HepG2 (cell line): ENCODE data around the gene FLAD1. TPM values are rescaled to one million over a fixed set of nuclear protein-coding genes. Genes with fewer than 3 reads are reported as not detected.

Experiments used
- GABPB1 ChIP-seq: IDR thresholded peaks from 2 replicates; pipeline ENCODE4 v1.6.1; 2016; ENCODE audit warnings: mild to moderate bottlenecking, missing genetic modification reagents, moderate library complexity, missing compliant biosample characterization
- IRF2 ChIP-seq: IDR thresholded peaks from 2 replicates; pipeline ENCODE4 v1.6.1; 2018; ENCODE audit warnings: missing genetic modification reagents, missing compliant biosample characterization
- KLF13 ChIP-seq: sonication (generic); formaldehyde crosslinking; IDR thresholded peaks from 2 replicates; pipeline ENCODE4 v1.4.0; 2020; ENCODE audit warnings: mild to moderate bottlenecking, missing genetic modification reagents
- NFRKB ChIP-seq: fragments of 450-650 bp; IDR thresholded peaks from 2 replicates; pipeline ENCODE4 v1.6.1; 2017
- REL ChIP-seq: sonication (generic); formaldehyde crosslinking; conservative IDR thresholded peaks from 2 replicates; pipeline ENCODE4 v1.8.0; 2022; ENCODE audit warnings: mild to moderate bottlenecking, missing genetic modification reagents, moderate library complexity
- ZBTB7A ChIP-seq: sonication (generic); formaldehyde crosslinking; IDR thresholded peaks from 2 replicates; pipeline ENCODE4 v1.8.0; 2022; ENCODE audit warnings: mild to moderate bottlenecking, missing genetic modification reagents
- ZNF207 ChIP-seq: fragments of 450-650 bp; IDR thresholded peaks from 2 replicates; pipeline ENCODE4 v1.6.1; 2016; ENCODE audit warnings: antibody characterized with exemption, borderline replicate concordance
- polyA plus RNA-seq, 8 experiments: library from polyadenylated mRNA; depleted of rRNA in 3 of 8; stranded (reverse) in 7 of 8; unstranded in 1 of 8; fragments of >200 nt; fragmentation: Illumina TruSeq in 4 of 8; extraction: Trizol in 4 of 8; gene quantifications; 2 replicates each; pipeline versions ENCODE4 v1.2.1 to v1.2.3, GENCODE V29; 2011 to 2016; ENCODE audit warnings: low read depth in 4 of 8, missing spikeins in 1 of 8, mixed read lengths in 1 of 8; ENCODE audit not compliant: insufficient read depth in 1 of 8
- total RNA-seq, 5 experiments: library from RNA; depleted of rRNA; stranded (reverse); fragments of >200 nt; fragmentation: Illumina TruSeq; extraction: Trizol; gene quantifications; 2 replicates each; pipeline ENCODE4 v1.2.3, GENCODE V29; 2016; ENCODE audit warnings: low read depth in 1 of 5
- TF ChIP-seq, protein P1 (sequence below): sonication (generic); formaldehyde crosslinking; conservative IDR thresholded peaks from 2 replicates; pipeline ENCODE4 v1.4.0; 2020; ENCODE audit warnings: missing genetic modification reagents
- TF ChIP-seq, protein P2 (sequence below): sonication (generic); formaldehyde crosslinking; IDR thresholded peaks from 2 replicates; pipeline ENCODE4 v1.8.1; 2022; ENCODE audit warnings: mild to moderate bottlenecking, missing genetic modification reagents
- TF ChIP-seq, protein P3 (sequence below): sonication (generic); formaldehyde crosslinking; IDR thresholded peaks from 2 replicates; pipeline ENCODE4 v1.5.0; 2020; ENCODE audit warnings: mild to moderate bottlenecking, missing genetic modification reagents, borderline replicate concordance
- TF ChIP-seq, protein P4 (sequence below): sonication (generic); formaldehyde crosslinking; IDR thresholded peaks from 2 replicates; pipeline ENCODE4 v1.4.0; 2020; ENCODE audit warnings: mild to moderate bottlenecking, missing genetic modification reagents

FLAD1 gene
- total and polyA plus RNA-seq, 2 of the 13 experiments (the other 11 are each of a cell fraction or from before 2014, with no cell fraction given), result 25.9 to 32.8 TPM

DNA sequence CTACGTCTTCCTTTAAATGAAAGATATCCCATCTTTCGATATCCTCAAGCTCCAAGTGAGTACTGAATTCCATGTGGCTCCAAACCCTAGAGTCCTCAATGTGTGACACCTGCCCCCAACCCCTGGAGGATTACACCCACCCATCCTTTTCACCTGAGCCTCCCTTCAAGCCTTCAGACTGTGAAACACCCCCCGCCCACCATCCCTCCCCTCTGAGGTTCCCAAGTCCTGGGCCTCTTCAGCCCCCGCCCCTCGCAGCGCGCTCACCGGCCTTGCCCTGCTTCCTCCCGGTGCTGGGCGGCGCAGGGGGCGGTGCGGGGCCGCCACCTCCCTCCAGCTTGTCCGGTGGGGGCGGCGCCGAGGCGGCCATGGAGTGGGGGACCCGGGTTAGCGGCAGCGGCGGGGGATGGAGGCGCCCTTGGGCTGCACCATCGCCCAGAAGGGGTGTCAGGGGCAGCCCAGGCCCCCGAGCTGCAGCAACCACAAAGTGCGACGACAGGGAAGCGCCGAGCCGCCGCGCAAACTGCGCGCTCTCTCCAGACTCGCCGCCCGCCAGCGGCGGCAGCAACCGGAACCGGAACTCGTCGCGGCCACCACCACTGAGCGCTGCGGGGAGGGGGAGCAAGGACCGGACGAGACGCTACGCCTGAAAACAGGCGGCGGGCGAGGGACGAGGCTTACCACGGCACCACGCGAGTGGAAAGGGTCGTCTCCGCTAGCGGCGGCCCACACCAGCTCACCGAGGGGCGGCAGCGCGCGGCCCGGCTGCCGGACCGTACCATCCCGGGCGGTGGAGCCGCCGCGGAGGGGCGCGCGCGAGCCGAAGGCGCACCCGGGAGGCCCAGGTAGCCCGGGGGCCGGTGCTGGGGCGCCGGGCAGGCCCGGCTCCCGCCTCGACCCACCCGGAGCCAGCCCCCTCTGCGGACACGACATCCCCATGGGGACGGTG is 21.7 kb upstream of the FLAD1 start, which contains the start of gene PYGO2 (continued):
- TF ChIP-seq, protein P1, sequence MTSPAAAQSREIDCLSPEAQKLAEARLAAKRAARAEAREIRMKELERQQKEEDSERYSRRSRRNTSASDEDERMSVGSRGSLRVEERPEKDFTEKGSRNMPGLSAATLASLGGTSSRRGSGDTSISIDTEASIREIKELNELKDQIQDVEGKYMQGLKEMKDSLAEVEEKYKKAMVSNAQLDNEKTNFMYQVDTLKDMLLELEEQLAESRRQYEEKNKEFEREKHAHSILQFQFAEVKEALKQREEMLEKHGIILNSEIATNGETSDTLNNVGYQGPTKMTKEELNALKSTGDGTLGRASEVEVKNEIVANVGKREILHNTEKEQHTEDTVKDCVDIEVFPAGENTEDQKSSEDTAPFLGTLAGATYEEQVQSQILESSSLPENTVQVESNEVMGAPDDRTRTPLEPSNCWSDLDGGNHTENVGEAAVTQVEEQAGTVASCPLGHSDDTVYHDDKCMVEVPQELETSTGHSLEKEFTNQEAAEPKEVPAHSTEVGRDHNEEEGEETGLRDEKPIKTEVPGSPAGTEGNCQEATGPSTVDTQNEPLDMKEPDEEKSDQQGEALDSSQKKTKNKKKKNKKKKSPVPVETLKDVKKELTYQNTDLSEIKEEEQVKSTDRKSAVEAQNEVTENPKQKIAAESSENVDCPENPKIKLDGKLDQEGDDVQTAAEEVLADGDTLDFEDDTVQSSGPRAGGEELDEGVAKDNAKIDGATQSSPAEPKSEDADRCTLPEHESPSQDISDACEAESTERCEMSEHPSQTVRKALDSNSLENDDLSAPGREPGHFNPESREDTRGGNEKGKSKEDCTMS, result no peak
- TF ChIP-seq REL (0 out of 2 replicates have a peak, but pooled peaks have one; percentile 85), KLF13 (CRISPR knock-in tag) (no peak), NFRKB (no peak), ZBTB7A (CRISPR knock-in tag) (peak; percentile 53), ZNF207 (no peak), IRF2 (CRISPR knock-in tag) (peak; percentile 67), GABPB1 (CRISPR knock-in tag) (peak; percentile 96)
- TF ChIP-seq, protein P2, sequence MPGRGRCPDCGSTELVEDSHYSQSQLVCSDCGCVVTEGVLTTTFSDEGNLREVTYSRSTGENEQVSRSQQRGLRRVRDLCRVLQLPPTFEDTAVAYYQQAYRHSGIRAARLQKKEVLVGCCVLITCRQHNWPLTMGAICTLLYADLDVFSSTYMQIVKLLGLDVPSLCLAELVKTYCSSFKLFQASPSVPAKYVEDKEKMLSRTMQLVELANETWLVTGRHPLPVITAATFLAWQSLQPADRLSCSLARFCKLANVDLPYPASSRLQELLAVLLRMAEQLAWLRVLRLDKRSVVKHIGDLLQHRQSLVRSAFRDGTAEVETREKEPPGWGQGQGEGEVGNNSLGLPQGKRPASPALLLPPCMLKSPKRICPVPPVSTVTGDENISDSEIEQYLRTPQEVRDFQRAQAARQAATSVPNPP (CRISPR knock-in tag), result peak; percentile 85; the same call in 1 of the 2 replicates
- TF ChIP-seq, protein P3, sequence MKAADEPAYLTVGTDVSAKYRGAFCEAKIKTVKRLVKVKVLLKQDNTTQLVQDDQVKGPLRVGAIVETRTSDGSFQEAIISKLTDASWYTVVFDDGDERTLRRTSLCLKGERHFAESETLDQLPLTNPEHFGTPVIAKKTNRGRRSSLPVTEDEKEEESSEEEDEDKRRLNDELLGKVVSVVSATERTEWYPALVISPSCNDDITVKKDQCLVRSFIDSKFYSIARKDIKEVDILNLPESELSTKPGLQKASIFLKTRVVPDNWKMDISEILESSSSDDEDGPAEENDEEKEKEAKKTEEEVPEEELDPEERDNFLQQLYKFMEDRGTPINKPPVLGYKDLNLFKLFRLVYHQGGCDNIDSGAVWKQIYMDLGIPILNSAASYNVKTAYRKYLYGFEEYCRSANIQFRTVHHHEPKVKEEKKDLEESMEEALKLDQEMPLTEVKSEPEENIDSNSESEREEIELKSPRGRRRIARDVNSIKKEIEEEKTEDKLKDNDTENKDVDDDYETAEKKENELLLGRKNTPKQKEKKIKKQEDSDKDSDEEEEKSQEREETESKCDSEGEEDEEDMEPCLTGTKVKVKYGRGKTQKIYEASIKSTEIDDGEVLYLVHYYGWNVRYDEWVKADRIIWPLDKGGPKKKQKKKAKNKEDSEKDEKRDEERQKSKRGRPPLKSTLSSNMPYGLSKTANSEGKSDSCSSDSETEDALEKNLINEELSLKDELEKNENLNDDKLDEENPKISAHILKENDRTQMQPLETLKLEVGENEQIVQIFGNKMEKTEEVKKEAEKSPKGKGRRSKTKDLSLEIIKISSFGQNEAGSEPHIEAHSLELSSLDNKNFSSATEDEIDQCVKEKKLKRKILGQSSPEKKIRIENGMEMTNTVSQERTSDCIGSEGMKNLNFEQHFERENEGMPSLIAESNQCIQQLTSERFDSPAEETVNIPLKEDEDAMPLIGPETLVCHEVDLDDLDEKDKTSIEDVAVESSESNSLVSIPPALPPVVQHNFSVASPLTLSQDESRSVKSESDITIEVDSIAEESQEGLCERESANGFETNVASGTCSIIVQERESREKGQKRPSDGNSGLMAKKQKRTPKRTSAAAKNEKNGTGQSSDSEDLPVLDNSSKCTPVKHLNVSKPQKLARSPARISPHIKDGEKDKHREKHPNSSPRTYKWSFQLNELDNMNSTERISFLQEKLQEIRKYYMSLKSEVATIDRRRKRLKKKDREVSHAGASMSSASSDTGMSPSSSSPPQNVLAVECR, result peak; percentile 88
- TF ChIP-seq, protein P4, sequence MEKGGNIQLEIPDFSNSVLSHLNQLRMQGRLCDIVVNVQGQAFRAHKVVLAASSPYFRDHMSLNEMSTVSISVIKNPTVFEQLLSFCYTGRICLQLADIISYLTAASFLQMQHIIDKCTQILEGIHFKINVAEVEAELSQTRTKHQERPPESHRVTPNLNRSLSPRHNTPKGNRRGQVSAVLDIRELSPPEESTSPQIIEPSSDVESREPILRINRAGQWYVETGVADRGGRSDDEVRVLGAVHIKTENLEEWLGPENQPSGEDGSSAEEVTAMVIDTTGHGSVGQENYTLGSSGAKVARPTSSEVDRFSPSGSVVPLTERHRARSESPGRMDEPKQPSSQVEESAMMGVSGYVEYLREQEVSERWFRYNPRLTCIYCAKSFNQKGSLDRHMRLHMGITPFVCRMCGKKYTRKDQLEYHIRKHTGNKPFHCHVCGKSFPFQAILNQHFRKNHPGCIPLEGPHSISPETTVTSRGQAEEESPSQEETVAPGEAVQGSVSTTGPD (CRISPR knock-in tag), result no peak
- TF ChIP-seq, all 625 proteins: peak for 293
